Diencephalon (tissue), 1 donor: Measurements from ENCODE around the gene MNT. TPM values are rescaled to one million over a fixed set of nuclear protein-coding genes. Genes with fewer than 3 reads are reported as not detected.

Source experiments
- small RNA-seq: library from RNA; depleted of rRNA; stranded (forward); fragments of <200 nt; gene quantifications from one replicate; pipeline ENCODE3, GENCODE V24; 2014
- total RNA-seq: library from RNA; depleted of rRNA; stranded (reverse); fragments of >200 nt; gene quantifications from one replicate; pipeline ENCODE4 v1.2.3, GENCODE V29; 2014

MNT gene
- 12.2 TPM for total RNA-seq

GRCh38 chr17:2400877-2401425 lies at the start of gene MNT:
TSS of gene MNT (minus strand) at chr17:2401060. CDS start at chr17:2400712, 348 bp downstream.

GRCh38 chr17:2336852-2337543 lies 63.9 kb downstream of the MNT start, which contains the start of gene SGSM2:
TSS of gene SGSM2 (plus strand) at chr17:2337501. CDS start at chr17:2337689, 188 bp downstream.

GRCh38 chr17:2336215-2336851 lies 64.5 kb downstream of the MNT start, which contains the start of gene TSR1:
TSS of gene TSR1 (minus strand) at chr17:2336457. CDS start at chr17:2336427, 30 bp downstream.

Small RNA genes within 50 kb of the gene (small RNA-seq; reads per million reads assigned to genes)
- gene AC006435.3 (not detected), gene AC006435.4 (not detected)

Other genes starting within 250 kb of the MNT start
- gene SMG6, start 97.3 kb downstream of the MNT start, total RNA-seq, result 18.7 TPM
- 51.9 TPM for gene SRR, start 97.1 kb downstream of the MNT start, total RNA-seq
- 35.3 TPM for gene TSR1, start 64.6 kb downstream of the MNT start, total RNA-seq
- 87.0 TPM for gene SGSM2, start 63.6 kb downstream of the MNT start, total RNA-seq
- 16.4 TPM for gene METTL16, start 110.8 kb upstream of the MNT start, total RNA-seq
- gene PAFAH1B1, start 192.6 kb upstream of the MNT start, total RNA-seq, result 382 TPM